GM12875 (cell line): ENCODE data around the gene BMERB1.
"Not testable (repeated sequence)": the region's sequence is repeated elsewhere in the genome, so short reads cannot be mapped to it uniquely, and the experiment has no call there.

ENCODE experiments used
- H3K4me3 ChIP-seq: one replicate; pipeline ENCODE4 v1.5.1; 2011; ENCODE audit warnings: low read depth, low read length, control low read depth
- TF ChIP-seq, protein P1 (sequence below): IDR thresholded peaks from 2 replicates; pipeline ENCODE4 v1.5.1; 2011; ENCODE audit warnings: low read depth, mild to moderate bottlenecking, control low read depth, inconsistent platforms, low read length, moderate library complexity, borderline replicate concordance; ENCODE audit not compliant: insufficient read depth

BMERB1 gene

GRCh38 chr16:15542261-15542660 lies 107.9 kb downstream of the BMERB1 start:
- H3K4me3 ChIP-seq = no peak overlapping the region
- TF ChIP-seq, protein P1, sequence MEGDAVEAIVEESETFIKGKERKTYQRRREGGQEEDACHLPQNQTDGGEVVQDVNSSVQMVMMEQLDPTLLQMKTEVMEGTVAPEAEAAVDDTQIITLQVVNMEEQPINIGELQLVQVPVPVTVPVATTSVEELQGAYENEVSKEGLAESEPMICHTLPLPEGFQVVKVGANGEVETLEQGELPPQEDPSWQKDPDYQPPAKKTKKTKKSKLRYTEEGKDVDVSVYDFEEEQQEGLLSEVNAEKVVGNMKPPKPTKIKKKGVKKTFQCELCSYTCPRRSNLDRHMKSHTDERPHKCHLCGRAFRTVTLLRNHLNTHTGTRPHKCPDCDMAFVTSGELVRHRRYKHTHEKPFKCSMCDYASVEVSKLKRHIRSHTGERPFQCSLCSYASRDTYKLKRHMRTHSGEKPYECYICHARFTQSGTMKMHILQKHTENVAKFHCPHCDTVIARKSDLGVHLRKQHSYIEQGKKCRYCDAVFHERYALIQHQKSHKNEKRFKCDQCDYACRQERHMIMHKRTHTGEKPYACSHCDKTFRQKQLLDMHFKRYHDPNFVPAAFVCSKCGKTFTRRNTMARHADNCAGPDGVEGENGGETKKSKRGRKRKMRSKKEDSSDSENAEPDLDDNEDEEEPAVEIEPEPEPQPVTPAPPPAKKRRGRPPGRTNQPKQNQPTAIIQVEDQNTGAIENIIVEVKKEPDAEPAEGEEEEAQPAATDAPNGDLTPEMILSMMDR = no peak

- no peak overlapping the region for H3K4me3 ChIP-seq
- TF ChIP-seq, protein P1 = no peak
Observed at GRCh38 chr16:15542734-15543347, 108.5 kb downstream of the BMERB1 start.

- no peak overlapping the region for H3K4me3 ChIP-seq
- TF ChIP-seq, protein P1 = no peak
Observed at GRCh38 chr16:15544405-15544804, 110.0 kb downstream of the BMERB1 start.

- TF ChIP-seq, protein P1 = no peak
- no peak overlapping the region for H3K4me3 ChIP-seq
Observed at GRCh38 chr16:15545544-15545943, 111.2 kb downstream of the BMERB1 start.

DNA sequence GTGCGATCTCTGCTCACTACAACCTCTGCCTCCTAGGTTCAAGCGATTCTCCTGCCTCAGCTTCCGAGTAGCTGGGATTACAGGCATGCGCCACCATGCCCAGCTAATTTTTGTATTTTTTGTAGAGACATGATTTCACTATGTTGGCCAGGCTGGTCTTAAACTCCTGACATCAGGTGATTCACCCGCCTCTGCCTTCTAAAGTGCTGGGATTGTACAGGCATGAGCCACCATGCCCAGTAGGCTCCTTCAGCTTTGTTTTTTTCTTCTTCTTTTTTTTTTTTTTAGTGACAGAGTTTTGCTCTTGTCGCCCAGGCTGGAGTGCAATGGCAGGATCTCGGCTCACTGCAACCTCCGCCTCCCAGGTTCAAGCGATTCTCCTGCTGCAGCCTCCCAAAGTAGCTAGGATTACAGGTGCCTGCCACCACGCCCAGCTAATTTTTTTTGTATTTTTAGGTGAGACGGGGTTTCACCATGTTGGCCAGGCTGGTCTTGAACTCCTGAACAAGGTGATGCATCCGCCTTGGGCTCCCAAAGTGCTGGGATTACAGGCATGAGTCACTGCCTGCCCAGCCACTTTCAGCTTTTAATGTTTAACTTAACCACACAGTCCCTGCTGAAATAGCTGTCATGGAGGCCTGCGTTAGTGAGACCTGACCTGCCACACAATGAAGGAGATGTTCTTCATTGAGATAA lies 112.8 kb downstream of the BMERB1 start:
- H3K4me3 ChIP-seq = not testable (repeated sequence)

- no peak overlapping the region for H3K4me3 ChIP-seq
- TF ChIP-seq, protein P1 = no peak
Observed at GRCh38 chr16:15547768-15548096, 113.3 kb downstream of the BMERB1 start.

DNA sequence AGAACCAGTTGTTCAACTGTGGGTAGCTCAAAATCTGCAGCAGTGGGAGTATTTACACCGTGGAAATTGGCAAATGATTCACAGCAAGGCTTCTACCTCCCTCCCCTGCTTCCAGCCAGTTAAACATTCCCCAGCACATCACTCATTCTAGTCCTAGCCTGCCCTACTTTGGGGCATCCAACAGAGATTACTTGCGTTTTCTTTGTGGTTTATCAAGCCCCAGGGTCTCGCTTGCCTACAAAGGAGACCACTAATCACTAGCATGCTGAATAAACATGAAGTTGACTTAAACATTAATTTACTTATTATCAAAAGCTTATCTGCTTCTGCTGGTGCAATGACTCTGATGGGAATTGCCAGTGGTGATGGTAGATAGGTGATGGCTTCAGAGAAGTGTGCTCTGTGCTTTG lies 114.1 kb downstream of the BMERB1 start:
- TF ChIP-seq, protein P1 = no peak
- H3K4me3 ChIP-seq = no peak overlapping the region
